Spleen (tissue), 7 donors: ENCODE results near the gene HOXA13.

Source experiments
- POLR2AphosphoS5 ChIP-seq, 3 donors: sonication (generic); formaldehyde crosslinking; IDR thresholded peaks; one replicate each; pipeline ENCODE4 v1.5.1; 2017; ENCODE audit warnings: antibody characterized with exemption in 3 of 3
- TF ChIP-seq, protein P1 (sequence below), 11 experiments: fragments of 200-600 bp in 7 of 11; fragments of 450-650 bp in 4 of 11; sonication (generic) in 4 of 11; IDR thresholded peaks in 8 of 11; conservative IDR thresholded peaks in 3 of 11; 1 replicate in 7 of 11; 2 replicates in 4 of 11; pipeline versions ENCODE4 v1.4.0 to v1.8.0; 2016 to 2021; ENCODE audit warnings: antibody characterized with exemption in 11 of 11, inconsistent platforms in 4 of 11, mild to moderate bottlenecking in 1 of 11
- donor health status: DM: no; HTN: no; CAD: no; lungs with moderate emphysema.
- donor health status: DM: no; HTN: no; CAD: no.
- donor health status: DM: no; HTN: no; CAD: no.

DNA sequence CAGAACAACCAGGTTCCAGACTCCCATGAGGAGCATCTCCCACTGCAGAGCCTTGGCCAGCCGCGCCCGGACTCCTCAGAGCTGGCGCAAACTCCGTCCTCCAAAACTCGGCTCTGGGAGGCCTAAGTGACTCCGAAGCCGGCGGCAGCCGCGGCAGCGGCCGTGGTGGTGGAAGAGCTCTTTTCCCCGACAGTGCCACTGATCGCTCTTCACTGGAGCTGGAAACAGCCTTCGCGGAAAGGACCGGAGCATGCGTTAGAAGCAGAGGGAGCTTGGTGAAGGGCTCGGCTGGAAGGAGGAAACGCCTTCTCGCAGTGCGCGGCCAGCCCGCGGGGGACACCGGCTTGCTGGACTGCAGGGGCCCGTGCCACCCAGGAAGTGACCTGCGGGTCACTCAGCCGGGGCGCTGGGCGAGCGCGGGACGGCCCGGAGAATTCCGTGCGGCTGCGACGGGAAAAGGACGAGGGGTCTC lies 5.0 kb upstream of the HOXA13 start:
- peak in 1 of 3 donors; percentile 40 for TF ChIP-seq POLR2AphosphoS5 (IDR thresholded peaks at IDR 0.05)
- TF ChIP-seq, protein P1, sequence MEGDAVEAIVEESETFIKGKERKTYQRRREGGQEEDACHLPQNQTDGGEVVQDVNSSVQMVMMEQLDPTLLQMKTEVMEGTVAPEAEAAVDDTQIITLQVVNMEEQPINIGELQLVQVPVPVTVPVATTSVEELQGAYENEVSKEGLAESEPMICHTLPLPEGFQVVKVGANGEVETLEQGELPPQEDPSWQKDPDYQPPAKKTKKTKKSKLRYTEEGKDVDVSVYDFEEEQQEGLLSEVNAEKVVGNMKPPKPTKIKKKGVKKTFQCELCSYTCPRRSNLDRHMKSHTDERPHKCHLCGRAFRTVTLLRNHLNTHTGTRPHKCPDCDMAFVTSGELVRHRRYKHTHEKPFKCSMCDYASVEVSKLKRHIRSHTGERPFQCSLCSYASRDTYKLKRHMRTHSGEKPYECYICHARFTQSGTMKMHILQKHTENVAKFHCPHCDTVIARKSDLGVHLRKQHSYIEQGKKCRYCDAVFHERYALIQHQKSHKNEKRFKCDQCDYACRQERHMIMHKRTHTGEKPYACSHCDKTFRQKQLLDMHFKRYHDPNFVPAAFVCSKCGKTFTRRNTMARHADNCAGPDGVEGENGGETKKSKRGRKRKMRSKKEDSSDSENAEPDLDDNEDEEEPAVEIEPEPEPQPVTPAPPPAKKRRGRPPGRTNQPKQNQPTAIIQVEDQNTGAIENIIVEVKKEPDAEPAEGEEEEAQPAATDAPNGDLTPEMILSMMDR (IDR thresholded peaks at IDR 0.05 in 8 of 11, conservative IDR thresholded peaks at IDR 0.05 in 3 of 11), result no peak
